ENCODE data around the gene TLCD3B.

TLCD3B gene

DNA sequence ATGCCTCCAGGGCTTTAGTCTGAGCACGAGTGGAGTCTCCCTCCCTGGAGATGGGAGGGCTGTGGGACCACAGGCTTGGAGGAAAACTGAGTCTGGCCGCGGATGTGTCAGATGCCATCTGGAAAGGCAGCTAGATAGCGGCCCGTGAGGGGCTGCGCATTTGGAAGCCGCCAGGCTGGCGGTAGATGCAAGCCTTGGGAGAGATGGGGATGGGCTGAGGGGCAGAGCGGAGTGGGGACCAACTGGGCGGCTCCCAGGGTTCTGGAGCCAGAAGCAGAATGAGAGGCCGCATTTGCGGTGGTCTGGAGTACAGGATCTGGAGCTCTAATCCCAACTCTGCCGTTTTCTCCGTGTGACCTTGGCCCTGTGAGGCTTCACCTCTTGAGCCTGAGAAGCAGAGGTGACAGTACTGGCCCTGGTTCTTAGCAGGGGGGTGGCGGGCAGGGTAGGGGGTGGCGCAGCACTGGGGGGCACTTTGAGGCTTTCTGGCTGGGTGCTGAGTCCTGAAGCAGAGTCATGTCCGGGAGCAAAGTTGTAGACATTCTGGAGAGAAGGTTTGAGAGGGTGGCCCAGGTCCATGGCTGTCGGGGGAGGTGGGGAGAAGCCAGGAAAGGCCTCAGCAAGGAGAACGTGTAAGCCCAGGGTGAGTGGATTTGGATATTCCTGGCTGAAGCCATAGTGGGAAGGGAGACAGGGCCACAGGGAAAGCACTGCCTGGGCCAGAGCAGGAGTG, 28.3 kb downstream of the TLCD3B start:
- no peak for DNase-seq (ENCODE audit: extremely low spot score)
- TF ChIP-seq, protein P1, sequence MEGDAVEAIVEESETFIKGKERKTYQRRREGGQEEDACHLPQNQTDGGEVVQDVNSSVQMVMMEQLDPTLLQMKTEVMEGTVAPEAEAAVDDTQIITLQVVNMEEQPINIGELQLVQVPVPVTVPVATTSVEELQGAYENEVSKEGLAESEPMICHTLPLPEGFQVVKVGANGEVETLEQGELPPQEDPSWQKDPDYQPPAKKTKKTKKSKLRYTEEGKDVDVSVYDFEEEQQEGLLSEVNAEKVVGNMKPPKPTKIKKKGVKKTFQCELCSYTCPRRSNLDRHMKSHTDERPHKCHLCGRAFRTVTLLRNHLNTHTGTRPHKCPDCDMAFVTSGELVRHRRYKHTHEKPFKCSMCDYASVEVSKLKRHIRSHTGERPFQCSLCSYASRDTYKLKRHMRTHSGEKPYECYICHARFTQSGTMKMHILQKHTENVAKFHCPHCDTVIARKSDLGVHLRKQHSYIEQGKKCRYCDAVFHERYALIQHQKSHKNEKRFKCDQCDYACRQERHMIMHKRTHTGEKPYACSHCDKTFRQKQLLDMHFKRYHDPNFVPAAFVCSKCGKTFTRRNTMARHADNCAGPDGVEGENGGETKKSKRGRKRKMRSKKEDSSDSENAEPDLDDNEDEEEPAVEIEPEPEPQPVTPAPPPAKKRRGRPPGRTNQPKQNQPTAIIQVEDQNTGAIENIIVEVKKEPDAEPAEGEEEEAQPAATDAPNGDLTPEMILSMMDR (IDR thresholded peaks at IDR 0.05; ENCODE audit: control extremely low read depth, extremely low read depth, low read depth, missing control alignments), result no peak
- ChIA-PET CTCF (interaction anchor here (0.8 kb wide), 1 partner anchor 30 kb away, joined by 3 read pairs; no protein-coding TSS in a partner anchor), POLR2A (no interaction called here)

DNA sequence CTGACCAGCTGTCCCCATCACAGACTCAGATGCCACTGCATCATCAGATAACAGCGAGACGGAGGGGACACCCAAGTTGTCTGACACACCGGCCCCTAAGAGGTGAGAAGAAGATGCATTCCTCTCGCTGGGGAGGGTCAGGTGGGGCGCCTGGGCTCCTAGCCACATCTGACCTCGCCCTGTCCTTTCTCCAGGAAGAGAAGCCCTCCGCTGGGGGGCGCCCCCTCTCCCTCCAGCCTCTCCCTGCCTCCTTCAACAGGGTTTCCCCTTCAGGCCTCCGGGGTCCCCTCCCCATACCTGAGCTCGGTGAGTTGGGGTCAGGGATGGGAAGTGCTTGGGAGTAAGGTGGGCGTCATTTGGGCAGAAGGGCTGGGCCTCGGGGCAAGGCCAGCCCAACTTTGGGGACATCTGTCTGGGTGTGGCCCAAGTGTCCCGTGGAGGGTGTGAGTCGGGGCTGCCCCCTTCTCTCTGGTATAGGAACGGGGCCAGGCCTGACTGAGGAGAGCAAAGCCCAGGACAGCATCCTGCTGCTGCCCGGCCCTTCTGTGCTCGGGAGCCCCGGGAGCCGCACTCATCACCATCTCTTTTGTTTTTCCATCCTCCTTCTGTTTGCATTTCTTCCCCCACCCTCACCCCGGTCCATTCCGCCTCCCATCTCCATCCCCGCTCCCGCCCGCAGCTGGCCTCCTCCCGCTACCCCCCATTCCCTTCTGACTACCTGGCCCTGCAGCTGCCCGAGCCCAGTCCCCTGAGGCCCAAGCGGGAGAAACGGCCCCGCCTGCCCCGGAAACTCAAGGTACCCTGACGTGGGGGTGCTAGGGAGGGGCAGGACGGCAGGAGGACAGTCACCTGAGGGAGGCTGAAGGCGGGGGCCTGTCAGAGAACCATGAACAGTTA, 30.1 kb downstream of the TLCD3B start:
- POLR2A ChIA-PET, result no interaction called here
- no peak for DNase-seq (ENCODE audit: extremely low spot score)
- TF ChIP-seq, protein P1 (IDR thresholded peaks at IDR 0.05; ENCODE audit: control extremely low read depth, extremely low read depth, low read depth, missing control alignments), result no peak
- CTCF ChIA-PET, result interaction anchor here (1.7 kb wide), 1 partner anchor 31 kb away, joined by 5 read pairs; the partner anchor contains the start of gene TLCD3B

GRCh38 chr16:29999605-30000004, 31.5 kb downstream of the TLCD3B start:
- ChIA-PET CTCF (interaction anchor here (1.7 kb wide), 1 partner anchor 32 kb away, joined by 5 read pairs; the partner anchor contains the start of gene TLCD3B), POLR2A (no interaction called here)
- no peak for DNase-seq (ENCODE audit: extremely low spot score)
- TF ChIP-seq, protein P1 (IDR thresholded peaks at IDR 0.05; ENCODE audit: control extremely low read depth, extremely low read depth, low read depth, missing control alignments), result no peak

GRCh38 chr16:29996766-29997250, 34.3 kb downstream of the TLCD3B start:
- TF ChIP-seq, protein P1 (IDR thresholded peaks at IDR 0.05; ENCODE audit: control extremely low read depth, extremely low read depth, low read depth, missing control alignments), result no peak
- no peak for DNase-seq (ENCODE audit: extremely low spot score)
- POLR2A ChIA-PET, result no interaction called here
- CTCF ChIA-PET, result interaction anchor here (0.7 to 2.2 kb wide), 6 partner anchors 9 to 207 kb away, joined by 3 to 8 read pairs (median 4); partner anchors contain the start of genes KCTD13, KIF22 and TLCD3B

GRCh38 chr16:29995911-29996765, 34.9 kb downstream of the TLCD3B start, which contains the start of gene INO80E:
INO80E (plus strand) TSS chr16:29996241; CDS start chr16:29996311, 70 bp downstream.
- TF ChIP-seq, protein P1 (IDR thresholded peaks at IDR 0.05; ENCODE audit: control extremely low read depth, extremely low read depth, low read depth, missing control alignments), result no peak
- ChIA-PET CTCF (interaction anchor here (0.7 to 2.2 kb wide), 5 partner anchors 9 to 206 kb away, joined by 3 to 8 read pairs (median 4); partner anchors contain the start of genes KCTD13, KIF22 and TLCD3B), POLR2A (interaction anchor here (1.1 kb wide), 1 partner anchor 23 kb away, joined by 3 read pairs; the partner anchor contains the start of gene TAOK2)

More at GRCh38 chr16:29995911-29996765, 34.9 kb downstream of the TLCD3B start, which contains the start of gene INO80E:
- peak; percentile 100 for DNase-seq (ENCODE audit: extremely low spot score)
